GM19455 (cell line): Measurements from ENCODE around the gene RASSF9.

Source experiments
- ATAC-seq: cut with Tn5 transposase; IDR thresholded peaks from one replicate; pipeline ENCODE4 v1.9.1; 2021; ENCODE audit not compliant: unreplicated experiment

Gene RASSF9

GRCh38 chr12:85821759-85822158 is 14.4 kb downstream of the RASSF9 start:
- no peak for ATAC-seq

- no peak for ATAC-seq
Measured at GRCh38 chr12:85821206-85821605, 15.0 kb downstream of the RASSF9 start.

- ATAC-seq, result no peak
Measured at GRCh38 chr12:85820101-85820500, 16.1 kb downstream of the RASSF9 start.

GRCh38 chr12:85814741-85815140 is 21.5 kb downstream of the RASSF9 start:
- ATAC-seq, result no peak

GRCh38 chr12:85814071-85814470 is 22.1 kb downstream of the RASSF9 start:
- no peak for ATAC-seq

- ATAC-seq, result no peak
Measured at GRCh38 chr12:85809500-85809899, 26.7 kb downstream of the RASSF9 start.

- no peak for ATAC-seq
Measured at GRCh38 chr12:85807730-85808129, 28.5 kb downstream of the RASSF9 start.

- ATAC-seq, result no peak
Measured at GRCh38 chr12:85805654-85806053, 30.6 kb downstream of the RASSF9 start.

- no peak for ATAC-seq
Measured at GRCh38 chr12:85804663-85805062, 31.5 kb downstream of the RASSF9 start.

GRCh38 chr12:85803923-85804322 is 32.3 kb downstream of the RASSF9 start:
- ATAC-seq, result no peak

GRCh38 chr12:85803231-85803630 is 33.0 kb downstream of the RASSF9 start:
- no peak for ATAC-seq

GRCh38 chr12:85798122-85798521 is 38.1 kb downstream of the RASSF9 start:
- ATAC-seq, result no peak

GRCh38 chr12:85796001-85796400 is 40.2 kb downstream of the RASSF9 start:
- no peak for ATAC-seq

- ATAC-seq, result no peak
Measured at GRCh38 chr12:85794531-85794930, 41.7 kb downstream of the RASSF9 start.

- ATAC-seq, result no peak
Measured at GRCh38 chr12:85784096-85784720, 52.0 kb downstream of the RASSF9 start.

GRCh38 chr12:85782711-85783110 is 53.5 kb downstream of the RASSF9 start:
- no peak for ATAC-seq

- ATAC-seq, result no peak
Measured at GRCh38 chr12:85781766-85782165, 54.4 kb downstream of the RASSF9 start.

GRCh38 chr12:85779768-85780167 is 56.4 kb downstream of the RASSF9 start:
- no peak for ATAC-seq

- ATAC-seq, result no peak
Measured at GRCh38 chr12:85775091-85775490, 61.1 kb downstream of the RASSF9 start.

GRCh38 chr12:85765453-85765869 is 70.7 kb downstream of the RASSF9 start:
- no peak for ATAC-seq

- ATAC-seq, result no peak
Measured at GRCh38 chr12:85759623-85760022, 76.6 kb downstream of the RASSF9 start.

- ATAC-seq, result no peak
Measured at GRCh38 chr12:85759091-85759490, 77.1 kb downstream of the RASSF9 start.

- no peak for ATAC-seq
Measured at GRCh38 chr12:85755760-85756159, 80.4 kb downstream of the RASSF9 start.
